ENCODE measurements around the gene NSMCE3. TPM values are rescaled to one million over a fixed set of nuclear protein-coding genes. Genes with fewer than 3 reads are reported as not detected.

The NSMCE3 gene
- total RNA-seq, 1 experiment from 2014 or later, result 12.1 TPM

DNA sequence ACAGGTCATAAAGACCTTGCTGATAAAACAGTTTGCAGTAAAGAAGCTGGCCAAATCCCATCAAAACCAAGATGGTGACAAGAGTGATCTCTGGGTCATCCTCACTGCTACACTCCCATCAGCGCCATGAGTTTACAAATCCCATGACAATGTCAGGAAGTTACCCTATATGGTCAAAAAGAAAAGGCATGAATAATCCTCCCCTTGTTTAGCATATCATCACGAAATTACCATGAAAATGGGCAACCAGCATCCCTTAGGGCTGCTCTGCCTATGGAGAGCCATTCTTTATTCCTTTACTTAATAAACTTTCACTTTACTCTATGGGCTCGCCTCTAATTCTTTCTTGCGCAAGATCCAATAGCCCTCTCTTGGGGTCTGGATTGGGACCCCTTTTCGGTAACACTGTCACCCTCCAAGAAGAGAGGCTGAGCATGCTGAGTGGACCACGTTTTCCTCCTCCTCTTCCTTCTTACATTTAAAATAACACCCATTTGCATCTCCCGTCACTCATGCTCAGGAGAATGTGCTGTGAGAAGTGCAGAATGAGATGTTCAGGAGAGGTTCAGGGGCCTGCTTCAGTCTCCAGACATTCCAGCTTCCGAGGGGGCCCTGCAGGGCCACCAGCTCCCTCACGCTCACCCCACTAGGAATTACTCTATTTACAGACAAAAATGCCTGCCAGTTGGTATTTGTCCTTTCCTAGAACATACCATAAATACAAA lies 47.3 kb downstream of the NSMCE3 start:
- DNase-seq (ENCODE audit: low spot score), result no peak

DNA sequence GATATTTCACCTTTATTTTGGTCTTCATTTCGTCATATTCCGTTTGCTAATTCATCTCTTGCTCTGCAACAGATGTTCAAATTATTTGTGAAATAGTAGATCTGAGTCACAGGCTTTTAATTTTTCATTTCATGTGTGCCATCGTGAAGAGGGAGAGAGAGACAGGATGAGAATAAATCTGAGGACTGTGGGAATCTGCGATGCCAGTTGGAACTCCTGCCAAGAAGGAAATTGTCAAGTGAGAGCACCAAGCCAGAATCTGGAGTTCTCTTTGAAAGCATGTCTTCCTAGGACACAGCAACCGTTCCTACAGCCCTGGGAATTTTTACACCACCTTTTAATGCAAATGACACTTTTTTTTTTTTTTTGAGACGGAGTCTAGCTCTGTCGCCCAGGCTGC lies 48.8 kb downstream of the NSMCE3 start:
- no peak for DNase-seq (ENCODE audit: low spot score)

DNA sequence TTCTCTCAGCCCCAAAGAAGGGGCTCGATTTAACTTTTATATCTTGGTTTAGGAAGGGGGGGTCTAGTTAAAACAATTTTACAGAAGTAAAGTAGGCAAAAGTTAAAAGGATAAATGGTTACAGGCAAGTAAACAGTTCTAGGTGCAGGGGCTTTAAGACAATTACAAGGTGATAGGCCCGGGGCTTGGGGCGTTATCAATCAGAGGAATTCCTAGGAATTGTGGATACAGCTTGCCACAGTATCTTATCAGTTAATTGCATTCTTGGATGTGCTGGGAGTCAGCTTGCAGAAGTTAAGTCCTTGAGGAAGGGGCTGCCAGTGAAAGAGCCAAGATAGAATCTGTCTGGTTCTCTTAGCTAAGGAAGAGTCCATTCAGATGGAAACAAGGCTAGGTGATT lies 52.7 kb downstream of the NSMCE3 start:
- DNase-seq (ENCODE audit: low spot score), result no peak
